HepG2 (cell line): ENCODE results near the gene NPDC1. TPM values are rescaled to one million over a fixed set of nuclear protein-coding genes. Genes with fewer than 3 reads are reported as not detected.

Experiments used
- CERS6 ChIP-seq: sonication (generic); formaldehyde crosslinking; IDR thresholded peaks from 2 replicates; pipeline ENCODE4 v1.5.0; 2020; ENCODE audit warnings: missing genetic modification reagents
- FOXA3 ChIP-seq: IDR thresholded peaks from 2 replicates; pipeline ENCODE4 v1.6.1; 2016; ENCODE audit warnings: missing genetic modification reagents, missing compliant biosample characterization
- HDAC1 ChIP-seq: sonication (generic); formaldehyde crosslinking; IDR thresholded peaks from 2 replicates; pipeline ENCODE4 v1.5.1; 2020; ENCODE audit warnings: mild to moderate bottlenecking, missing genetic modification reagents
- MBNL3 ChIP-seq: fragments of 250-450 bp; sonication (Bioruptor Pico); conservative IDR thresholded peaks from 2 replicates; pipeline ENCODE4 v1.8.0; 2022; ENCODE audit warnings: mild to moderate bottlenecking, inconsistent platforms
- MXD3 ChIP-seq: IDR thresholded peaks from 2 replicates; pipeline ENCODE4 v1.6.1; 2016; ENCODE audit warnings: mild to moderate bottlenecking, missing biosample characterization, missing genetic modification reagents
- NR2F6 ChIP-seq, 2 experiments: IDR thresholded peaks; 2 replicates each; pipeline ENCODE4 v1.6.1; 2016; ENCODE audit warnings: antibody characterized with exemption in 1 of 2, mild to moderate bottlenecking in 1 of 2
- PREB ChIP-seq: sonication (generic); formaldehyde crosslinking; IDR thresholded peaks from 2 replicates; pipeline ENCODE4 v1.4.0; 2020; ENCODE audit warnings: missing genetic modification reagents
- SMAD1 ChIP-seq: sonication (generic); formaldehyde crosslinking; IDR thresholded peaks from 2 replicates; pipeline ENCODE4 v1.4.0; 2020; ENCODE audit warnings: missing genetic modification reagents, low read depth, mild to moderate bottlenecking, borderline replicate concordance
- ZFP90 ChIP-seq: sonication (generic); formaldehyde crosslinking; IDR thresholded peaks from 2 replicates; pipeline ENCODE4 v1.8.0; 2022; ENCODE audit warnings: missing genetic modification reagents, mild to moderate bottlenecking, inconsistent platforms, borderline replicate concordance
- ZNF234 ChIP-seq: sonication (generic); formaldehyde crosslinking; conservative IDR thresholded peaks from 2 replicates; pipeline ENCODE4 v1.5.1; 2020; ENCODE audit warnings: mild to moderate bottlenecking, missing genetic modification reagents
- ZNF326 ChIP-seq: sonication (generic); formaldehyde crosslinking; IDR thresholded peaks from 2 replicates; pipeline ENCODE4 v1.4.0; 2020; ENCODE audit warnings: missing genetic modification reagents, borderline replicate concordance
- ZSCAN21 ChIP-seq: sonication (generic); formaldehyde crosslinking; IDR thresholded peaks from 2 replicates; pipeline ENCODE4 v1.8.0; 2022; ENCODE audit warnings: mild to moderate bottlenecking, missing genetic modification reagents, moderate library complexity, borderline replicate concordance
- polyA plus RNA-seq, 8 experiments: library from polyadenylated mRNA; depleted of rRNA in 3 of 8; stranded (reverse) in 7 of 8; unstranded in 1 of 8; fragments of >200 nt; fragmentation: Illumina TruSeq in 4 of 8; extraction: Trizol in 4 of 8; gene quantifications; 2 replicates each; pipeline versions ENCODE4 v1.2.1 to v1.2.3, GENCODE V29; 2011 to 2016; ENCODE audit warnings: low read depth in 4 of 8, missing spikeins in 1 of 8, mixed read lengths in 1 of 8; ENCODE audit not compliant: insufficient read depth in 1 of 8
- total RNA-seq, 5 experiments: library from RNA; depleted of rRNA; stranded (reverse); fragments of >200 nt; fragmentation: Illumina TruSeq; extraction: Trizol; gene quantifications; 2 replicates each; pipeline ENCODE4 v1.2.3, GENCODE V29; 2016; ENCODE audit warnings: low read depth in 1 of 5
- TF ChIP-seq, protein P1 (sequence below): sonication (generic); formaldehyde crosslinking; IDR thresholded peaks from 2 replicates; pipeline ENCODE4 v1.4.0; 2020; ENCODE audit warnings: missing genetic modification reagents, borderline replicate concordance
- TF ChIP-seq, protein P2 (sequence below): sonication (generic); formaldehyde crosslinking; IDR thresholded peaks from 2 replicates; pipeline ENCODE4 v1.9.0; 2021; ENCODE audit warnings: missing genetic modification reagents, borderline replicate concordance
- TF ChIP-seq, protein P3 (sequence below): IDR thresholded peaks from 2 replicates; pipeline ENCODE4 v1.6.1; 2016; ENCODE audit warnings: low read depth, missing genetic modification reagents, missing compliant biosample characterization

Gene NPDC1
- total and polyA plus RNA-seq, 2 of the 13 experiments (the other 11 are each of a cell fraction or from before 2014, with no cell fraction given), result 0.84 to 5.4 TPM

GRCh38 chr9:137064027-137064879 is 18.3 kb upstream of the NPDC1 start (continued):
- TF ChIP-seq ZSCAN21 (CRISPR knock-in tag), result peak; percentile 61; the same call in 1 of the 2 replicates
- TF ChIP-seq PREB, result no peak
- TF ChIP-seq FOXA3, result 0 out of 2 replicates have a peak, but pooled peaks have one; percentile 18
- no peak for TF ChIP-seq MBNL3 (CRISPR knock-in tag)
- TF ChIP-seq ZNF234 (CRISPR knock-in tag), result 0 out of 2 replicates have a peak, but pooled peaks have one; percentile 53
- TF ChIP-seq, protein P1, sequence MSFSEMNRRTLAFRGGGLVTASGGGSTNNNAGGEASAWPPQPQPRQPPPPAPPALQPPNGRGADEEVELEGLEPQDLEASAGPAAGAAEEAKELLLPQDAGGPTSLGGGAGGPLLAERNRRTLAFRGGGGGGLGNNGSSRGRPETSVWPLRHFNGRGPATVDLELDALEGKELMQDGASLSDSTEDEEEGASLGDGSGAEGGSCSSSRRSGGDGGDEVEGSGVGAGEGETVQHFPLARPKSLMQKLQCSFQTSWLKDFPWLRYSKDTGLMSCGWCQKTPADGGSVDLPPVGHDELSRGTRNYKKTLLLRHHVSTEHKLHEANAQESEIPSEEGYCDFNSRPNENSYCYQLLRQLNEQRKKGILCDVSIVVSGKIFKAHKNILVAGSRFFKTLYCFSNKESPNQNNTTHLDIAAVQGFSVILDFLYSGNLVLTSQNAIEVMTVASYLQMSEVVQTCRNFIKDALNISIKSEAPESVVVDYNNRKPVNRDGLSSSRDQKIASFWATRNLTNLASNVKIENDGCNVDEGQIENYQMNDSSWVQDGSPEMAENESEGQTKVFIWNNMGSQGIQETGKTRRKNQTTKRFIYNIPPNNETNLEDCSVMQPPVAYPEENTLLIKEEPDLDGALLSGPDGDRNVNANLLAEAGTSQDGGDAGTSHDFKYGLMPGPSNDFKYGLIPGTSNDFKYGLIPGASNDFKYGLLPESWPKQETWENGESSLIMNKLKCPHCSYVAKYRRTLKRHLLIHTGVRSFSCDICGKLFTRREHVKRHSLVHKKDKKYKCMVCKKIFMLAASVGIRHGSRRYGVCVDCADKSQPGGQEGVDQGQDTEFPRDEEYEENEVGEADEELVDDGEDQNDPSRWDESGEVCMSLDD (CRISPR knock-in tag), result no peak
- TF ChIP-seq, protein P2, sequence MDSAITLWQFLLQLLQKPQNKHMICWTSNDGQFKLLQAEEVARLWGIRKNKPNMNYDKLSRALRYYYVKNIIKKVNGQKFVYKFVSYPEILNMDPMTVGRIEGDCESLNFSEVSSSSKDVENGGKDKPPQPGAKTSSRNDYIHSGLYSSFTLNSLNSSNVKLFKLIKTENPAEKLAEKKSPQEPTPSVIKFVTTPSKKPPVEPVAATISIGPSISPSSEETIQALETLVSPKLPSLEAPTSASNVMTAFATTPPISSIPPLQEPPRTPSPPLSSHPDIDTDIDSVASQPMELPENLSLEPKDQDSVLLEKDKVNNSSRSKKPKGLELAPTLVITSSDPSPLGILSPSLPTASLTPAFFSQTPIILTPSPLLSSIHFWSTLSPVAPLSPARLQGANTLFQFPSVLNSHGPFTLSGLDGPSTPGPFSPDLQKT, result no peak
- TF ChIP-seq ZFP90 (CRISPR knock-in tag), result 0 out of 2 replicates have a peak, but pooled peaks have one; percentile 25
- no peak for TF ChIP-seq ZNF326 (CRISPR knock-in tag)
- peak; percentile 44; the same call in 1 of the 2 replicates for TF ChIP-seq SMAD1 (CRISPR knock-in tag)
- TF ChIP-seq CERS6, result no peak
- TF ChIP-seq, protein P3, sequence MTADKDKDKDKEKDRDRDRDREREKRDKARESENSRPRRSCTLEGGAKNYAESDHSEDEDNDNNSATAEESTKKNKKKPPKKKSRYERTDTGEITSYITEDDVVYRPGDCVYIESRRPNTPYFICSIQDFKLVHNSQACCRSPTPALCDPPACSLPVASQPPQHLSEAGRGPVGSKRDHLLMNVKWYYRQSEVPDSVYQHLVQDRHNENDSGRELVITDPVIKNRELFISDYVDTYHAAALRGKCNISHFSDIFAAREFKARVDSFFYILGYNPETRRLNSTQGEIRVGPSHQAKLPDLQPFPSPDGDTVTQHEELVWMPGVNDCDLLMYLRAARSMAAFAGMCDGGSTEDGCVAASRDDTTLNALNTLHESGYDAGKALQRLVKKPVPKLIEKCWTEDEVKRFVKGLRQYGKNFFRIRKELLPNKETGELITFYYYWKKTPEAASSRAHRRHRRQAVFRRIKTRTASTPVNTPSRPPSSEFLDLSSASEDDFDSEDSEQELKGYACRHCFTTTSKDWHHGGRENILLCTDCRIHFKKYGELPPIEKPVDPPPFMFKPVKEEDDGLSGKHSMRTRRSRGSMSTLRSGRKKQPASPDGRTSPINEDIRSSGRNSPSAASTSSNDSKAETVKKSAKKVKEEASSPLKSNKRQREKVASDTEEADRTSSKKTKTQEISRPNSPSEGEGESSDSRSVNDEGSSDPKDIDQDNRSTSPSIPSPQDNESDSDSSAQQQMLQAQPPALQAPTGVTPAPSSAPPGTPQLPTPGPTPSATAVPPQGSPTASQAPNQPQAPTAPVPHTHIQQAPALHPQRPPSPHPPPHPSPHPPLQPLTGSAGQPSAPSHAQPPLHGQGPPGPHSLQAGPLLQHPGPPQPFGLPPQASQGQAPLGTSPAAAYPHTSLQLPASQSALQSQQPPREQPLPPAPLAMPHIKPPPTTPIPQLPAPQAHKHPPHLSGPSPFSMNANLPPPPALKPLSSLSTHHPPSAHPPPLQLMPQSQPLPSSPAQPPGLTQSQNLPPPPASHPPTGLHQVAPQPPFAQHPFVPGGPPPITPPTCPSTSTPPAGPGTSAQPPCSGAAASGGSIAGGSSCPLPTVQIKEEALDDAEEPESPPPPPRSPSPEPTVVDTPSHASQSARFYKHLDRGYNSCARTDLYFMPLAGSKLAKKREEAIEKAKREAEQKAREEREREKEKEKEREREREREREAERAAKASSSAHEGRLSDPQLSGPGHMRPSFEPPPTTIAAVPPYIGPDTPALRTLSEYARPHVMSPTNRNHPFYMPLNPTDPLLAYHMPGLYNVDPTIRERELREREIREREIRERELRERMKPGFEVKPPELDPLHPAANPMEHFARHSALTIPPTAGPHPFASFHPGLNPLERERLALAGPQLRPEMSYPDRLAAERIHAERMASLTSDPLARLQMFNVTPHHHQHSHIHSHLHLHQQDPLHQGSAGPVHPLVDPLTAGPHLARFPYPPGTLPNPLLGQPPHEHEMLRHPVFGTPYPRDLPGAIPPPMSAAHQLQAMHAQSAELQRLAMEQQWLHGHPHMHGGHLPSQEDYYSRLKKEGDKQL (CRISPR knock-in tag), result no peak
- no peak for TF ChIP-seq NR2F6 (IDR thresholded peaks at IDR 0.05)
- TF ChIP-seq NR2F6 (CRISPR knock-in tag; IDR thresholded peaks at IDR 0.05), result 0 out of 2 replicates have a peak, but pooled peaks have one; percentile 45
- peak; percentile 40; the same call in 1 of the 2 replicates for TF ChIP-seq HDAC1 (CRISPR knock-in tag)
- 0 out of 2 replicates have a peak, but pooled peaks have one; percentile 20 for TF ChIP-seq MXD3 (CRISPR knock-in tag)
